GM11168 (cell line): ENCODE data around the gene AKR1E2.
"Not testable (repeated sequence)": the region's sequence is repeated elsewhere in the genome, so short reads cannot be mapped to it uniquely, and the experiment has no call there.

Experiments
- in situ Hi-C: fragments of 300-500 bp; cut with MboI; formaldehyde crosslinking; loops from one replicate; pipeline ENCODE4 v1.12.0; 2022; ENCODE audit warnings: low sequenced_read_pairs; ENCODE audit not compliant: unreplicated experiment

The AKR1E2 gene

GRCh38 chr10:4812046-4812445 is 14.0 kb upstream of the AKR1E2 start:
- in situ Hi-C loops, result no loop called here

DNA sequence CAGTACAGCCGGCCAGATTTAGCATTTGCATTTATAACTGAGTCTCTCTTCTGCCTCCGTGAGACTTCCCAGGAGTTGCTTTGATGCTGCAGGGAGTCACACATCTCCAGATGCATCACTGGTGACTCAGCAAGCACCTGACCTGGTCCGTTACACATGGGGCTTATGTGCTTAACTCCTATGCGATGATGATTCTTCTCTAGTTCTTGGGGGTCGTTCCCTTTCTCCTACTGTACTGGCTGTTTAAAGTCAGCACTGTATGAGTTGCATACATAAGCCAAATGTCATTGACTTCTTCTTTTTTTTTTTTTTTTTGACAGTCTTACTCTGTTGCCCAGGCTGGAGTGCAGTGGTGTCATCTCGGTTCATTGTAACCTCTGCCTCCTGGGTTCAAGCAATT is 13.0 kb upstream of the AKR1E2 start:
- in situ Hi-C loops, result no loop called here

- in situ Hi-C loops, result no loop called here
These were observed 12.5 kb upstream of the AKR1E2 start for GRCh38 chr10:4813496-4813895.

GRCh38 chr10:4815646-4816180 is 10.3 kb upstream of the AKR1E2 start:
- in situ Hi-C loops, result not testable (repeated sequence)

DNA sequence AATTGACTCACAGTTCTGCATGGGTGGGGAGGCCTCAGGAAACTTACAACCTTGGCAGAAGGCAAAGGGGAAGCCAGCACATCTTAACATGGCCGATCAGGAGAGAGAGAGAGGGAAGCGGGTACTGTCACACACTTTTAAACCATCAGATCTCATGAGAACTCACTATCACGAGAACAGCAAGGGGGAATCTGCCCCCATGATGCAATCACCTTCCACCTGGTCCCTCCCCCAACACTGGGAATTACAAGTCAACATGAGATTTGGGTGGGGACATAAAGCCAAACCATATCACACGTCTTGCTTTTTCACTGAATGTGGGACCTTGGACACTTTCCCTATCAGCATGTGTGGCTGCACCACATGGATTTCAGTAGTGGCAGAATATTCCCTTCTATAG is 9.0 kb upstream of the AKR1E2 start:
- in situ Hi-C loops, result no loop called here

GRCh38 chr10:4819067-4819466 is 6.9 kb upstream of the AKR1E2 start:
- in situ Hi-C loops, result no loop called here

- in situ Hi-C loops, result no loop called here
These were observed 6.3 kb upstream of the AKR1E2 start for GRCh38 chr10:4819707-4820106.

GRCh38 chr10:4820804-4821401 is 5.1 kb upstream of the AKR1E2 start:
- in situ Hi-C loops, result no loop called here

DNA sequence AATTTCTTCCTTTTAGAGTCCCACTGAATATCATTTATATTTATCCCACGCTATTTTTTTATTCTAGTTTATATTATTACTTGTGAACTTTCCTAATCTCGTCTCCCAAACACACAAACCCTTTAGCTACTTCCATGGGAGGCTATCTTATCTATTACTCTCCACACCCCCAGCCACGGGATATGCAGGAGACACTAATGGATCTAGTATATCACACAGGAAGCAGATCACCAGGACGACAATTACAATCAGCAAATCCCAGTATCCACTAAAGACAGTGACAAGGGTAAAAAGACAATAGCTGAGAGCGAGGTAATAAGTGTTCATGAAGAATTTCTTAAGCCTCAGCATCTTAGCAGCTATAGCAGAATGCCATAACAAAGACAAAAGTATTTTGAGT is 3.8 kb upstream of the AKR1E2 start:
- in situ Hi-C loops, result no loop called here

DNA sequence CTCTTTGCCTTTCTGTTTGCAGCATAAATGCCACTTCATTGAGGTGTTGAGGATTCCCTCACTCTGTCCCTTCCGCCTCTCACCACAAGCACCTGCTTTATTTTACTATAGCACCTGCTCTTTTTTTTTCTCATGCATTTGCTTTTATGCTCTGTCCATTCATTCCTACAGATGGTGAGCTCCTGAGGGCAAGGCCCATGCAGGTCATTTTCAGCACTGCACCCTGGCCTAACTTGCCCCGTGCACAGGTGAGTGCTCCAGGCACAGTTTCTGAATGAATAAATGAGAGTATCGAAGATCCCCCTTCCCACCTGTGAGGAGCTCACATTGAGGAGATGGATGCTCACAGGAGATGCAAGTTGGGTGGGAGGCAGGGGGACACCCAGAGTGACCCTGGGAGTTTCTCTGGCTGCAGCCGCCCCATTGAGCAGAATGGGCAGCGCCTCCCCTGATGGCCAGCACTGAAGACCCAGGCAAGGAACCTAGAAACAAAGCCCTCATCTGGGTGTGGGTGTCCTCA is 1.2 kb upstream of the AKR1E2 start:
- in situ Hi-C loops, result loop anchor here (25.0 kb wide), 1 partner anchor 562 kb away; no protein-coding TSS in a partner anchor

DNA sequence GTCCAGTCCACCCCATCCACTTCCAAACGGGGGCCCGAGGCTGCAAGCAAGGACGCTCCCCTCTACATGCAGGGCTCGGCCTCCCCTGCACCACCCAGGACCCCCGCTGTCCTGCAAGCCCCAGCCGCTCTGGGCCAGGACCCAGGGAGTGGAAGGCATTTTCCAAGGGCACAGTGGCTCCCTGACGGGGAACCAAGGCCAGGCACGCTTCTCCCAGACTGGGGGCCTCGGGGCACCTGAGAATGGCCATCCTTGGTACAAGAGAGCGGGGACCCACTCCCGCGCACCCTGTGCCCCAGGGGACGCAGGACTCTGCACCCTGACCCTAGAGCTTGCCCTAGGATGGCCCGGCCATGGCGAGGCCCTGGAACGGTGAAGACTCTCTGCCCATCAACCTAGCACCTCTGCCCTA is 545 bp upstream of the AKR1E2 start:
- in situ Hi-C loops, result loop anchor here (25.0 kb wide), 1 partner anchor 562 kb away; no protein-coding TSS in a partner anchor

- in situ Hi-C loops, result loop anchor here (25.0 kb wide), 1 partner anchor 560 kb away; no protein-coding TSS in a partner anchor
These were observed 851 bp downstream of the AKR1E2 start for GRCh38 chr10:4826792-4827324.

DNA sequence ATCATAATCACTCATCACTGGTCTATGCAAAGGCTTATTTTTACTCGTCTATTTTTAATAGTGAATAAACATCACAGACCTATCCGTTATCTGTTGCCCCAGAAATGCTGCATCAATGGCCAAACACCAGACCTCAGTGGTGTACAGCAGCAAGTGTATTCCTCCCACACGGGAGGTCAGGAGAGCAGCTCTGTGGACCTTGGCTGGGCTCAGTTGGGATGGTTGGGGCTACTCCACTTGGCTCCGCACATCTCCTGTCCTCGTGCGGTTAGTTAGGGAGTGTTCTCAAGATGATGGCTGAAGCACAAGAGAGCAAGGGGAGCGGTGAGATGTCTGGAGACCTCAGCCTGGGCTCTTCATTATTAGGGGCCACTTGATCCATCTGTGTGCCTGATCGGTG is 2.0 kb downstream of the AKR1E2 start:
- in situ Hi-C loops, result loop anchor here (25.0 kb wide), 1 partner anchor 559 kb away; no protein-coding TSS in a partner anchor

DNA sequence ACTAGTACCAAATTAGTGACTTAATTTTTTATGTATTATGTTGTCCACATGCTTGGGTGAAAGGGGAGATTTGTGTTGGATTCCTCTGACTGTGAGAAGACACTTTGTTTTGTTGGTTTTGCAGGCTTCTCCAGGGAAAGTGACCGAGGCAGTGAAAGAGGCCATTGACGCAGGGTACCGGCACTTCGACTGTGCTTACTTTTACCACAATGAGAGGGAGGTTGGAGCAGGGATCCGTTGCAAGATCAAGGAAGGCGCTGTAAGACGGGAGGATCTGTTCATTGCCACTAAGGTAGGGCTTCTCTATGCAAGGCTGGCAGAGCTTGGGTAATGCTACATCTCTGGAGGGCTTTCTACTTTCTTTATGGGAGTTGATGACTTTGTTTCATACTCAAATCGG is 4.5 kb downstream of the AKR1E2 start:
- in situ Hi-C loops, result loop anchor here (25.0 kb wide), 1 partner anchor 557 kb away; no protein-coding TSS in a partner anchor

DNA sequence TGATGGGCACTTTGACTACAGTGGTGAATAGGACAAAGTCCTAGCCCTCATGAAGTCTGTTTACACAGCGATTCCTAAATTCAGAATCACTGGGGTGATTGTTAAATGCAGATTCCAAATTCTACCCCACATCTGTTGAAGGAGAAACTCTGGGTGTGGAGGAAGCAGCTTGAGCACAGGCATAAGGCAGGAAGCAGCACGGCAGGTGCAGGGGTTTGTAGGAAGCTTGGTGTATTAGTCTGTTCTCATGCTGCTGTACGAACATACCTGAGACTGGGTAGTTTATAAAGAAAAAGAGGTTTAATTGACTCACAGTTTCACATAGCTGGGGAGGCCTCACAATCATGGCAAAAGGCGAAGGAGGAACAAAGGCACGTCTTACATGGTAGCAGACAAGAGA is 5.1 kb downstream of the AKR1E2 start:
- in situ Hi-C loops, result loop anchor here (25.0 kb wide), 1 partner anchor 556 kb away; no protein-coding TSS in a partner anchor

DNA sequence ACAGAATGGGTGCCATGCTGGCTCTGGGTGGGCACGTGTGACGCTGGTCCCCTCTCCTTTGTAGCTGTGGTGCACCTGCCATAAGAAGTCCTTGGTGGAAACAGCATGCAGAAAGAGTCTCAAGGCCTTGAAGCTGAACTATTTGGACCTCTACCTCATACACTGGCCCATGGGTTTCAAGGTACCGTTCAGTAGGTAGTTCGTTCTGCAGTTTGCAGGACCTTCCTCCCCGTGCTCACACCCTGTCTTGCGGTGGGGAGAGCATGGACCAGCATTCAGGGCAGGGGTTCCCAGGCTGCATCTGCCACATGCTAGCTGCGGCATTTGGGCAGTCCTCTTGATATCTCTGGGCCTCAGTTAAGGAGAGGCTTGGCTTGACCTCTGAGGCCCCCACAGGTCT is 7.3 kb downstream of the AKR1E2 start:
- in situ Hi-C loops, result loop anchor here (25.0 kb wide), 1 partner anchor 554 kb away; no protein-coding TSS in a partner anchor

DNA sequence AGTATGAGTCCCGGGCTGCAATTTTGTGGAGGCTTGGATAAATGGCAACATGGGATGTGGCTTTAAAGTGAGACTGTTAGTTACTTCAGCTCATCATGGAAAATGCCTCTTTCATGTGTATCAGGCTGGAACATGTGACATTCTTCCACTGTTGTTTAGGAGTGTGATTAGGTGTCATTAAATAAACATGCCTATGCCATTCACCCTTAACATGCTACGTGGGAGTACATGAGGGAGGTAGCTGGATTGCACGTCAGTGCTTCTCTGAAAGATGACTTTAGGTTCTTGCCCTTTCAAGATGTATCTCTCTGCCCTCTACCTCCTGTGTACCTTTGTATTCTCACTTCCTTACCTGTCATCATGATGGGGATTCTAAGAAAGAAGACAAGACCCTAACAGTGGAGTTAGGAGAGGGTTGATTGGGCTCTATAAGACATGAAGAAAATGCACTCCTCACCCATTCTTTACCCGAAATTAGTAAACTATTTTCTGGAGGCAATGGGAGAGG is 8.9 kb downstream of the AKR1E2 start:
- in situ Hi-C loops, result loop anchor here (25.0 kb wide), 1 partner anchor 552 kb away; no protein-coding TSS in a partner anchor

DNA sequence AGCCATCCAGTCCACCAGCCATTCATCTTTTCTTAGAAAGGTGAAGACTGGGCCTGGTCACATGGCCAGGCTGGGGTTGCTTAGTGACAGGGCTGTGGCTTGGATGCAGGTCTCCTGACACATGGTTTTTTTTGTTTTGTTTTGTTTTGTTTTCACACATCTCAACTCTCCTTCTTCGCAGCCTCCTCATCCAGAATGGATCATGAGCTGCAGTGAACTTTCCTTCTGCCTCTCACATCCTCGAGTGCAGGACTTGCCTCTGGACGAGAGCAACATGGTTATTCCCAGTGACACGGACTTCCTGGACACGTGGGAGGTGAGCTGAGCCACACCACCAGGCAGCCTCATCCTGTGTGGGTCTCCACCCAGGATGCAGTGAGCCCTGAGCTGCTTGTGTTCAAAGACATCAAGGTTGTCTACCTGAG is 9.5 kb downstream of the AKR1E2 start:
- in situ Hi-C loops, result loop anchor here (25.0 kb wide), 1 partner anchor 552 kb away; no protein-coding TSS in a partner anchor

DNA sequence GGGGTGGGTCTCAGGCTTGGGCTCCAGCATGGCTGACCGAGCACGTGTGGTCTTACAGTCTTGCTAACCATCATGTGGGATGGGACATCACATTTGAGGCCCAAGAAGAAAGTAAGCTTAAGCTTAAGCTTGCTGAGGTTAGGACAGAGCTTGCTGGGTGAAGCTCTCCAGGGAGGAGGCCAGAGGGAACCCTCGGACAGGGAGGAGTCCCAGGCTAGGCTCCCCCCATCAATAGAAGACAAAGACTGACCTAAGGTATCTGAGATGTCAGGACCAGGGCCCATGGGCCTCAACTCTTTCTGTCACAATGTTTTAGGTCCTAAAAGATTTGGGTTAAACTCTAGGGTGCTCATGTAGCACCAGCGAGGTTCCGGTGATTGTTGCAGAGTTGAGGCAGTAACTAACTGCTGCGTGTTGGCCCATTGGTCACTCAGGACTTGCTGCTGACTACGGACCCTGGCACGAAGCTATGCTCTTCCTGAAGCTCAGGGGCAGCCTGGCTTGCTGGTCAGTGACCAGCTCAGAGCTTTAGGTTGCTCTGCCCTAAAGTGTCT is 10.5 kb downstream of the AKR1E2 start:
- in situ Hi-C loops, result loop anchor here (25.0 kb wide), 1 partner anchor 551 kb away; no protein-coding TSS in a partner anchor

DNA sequence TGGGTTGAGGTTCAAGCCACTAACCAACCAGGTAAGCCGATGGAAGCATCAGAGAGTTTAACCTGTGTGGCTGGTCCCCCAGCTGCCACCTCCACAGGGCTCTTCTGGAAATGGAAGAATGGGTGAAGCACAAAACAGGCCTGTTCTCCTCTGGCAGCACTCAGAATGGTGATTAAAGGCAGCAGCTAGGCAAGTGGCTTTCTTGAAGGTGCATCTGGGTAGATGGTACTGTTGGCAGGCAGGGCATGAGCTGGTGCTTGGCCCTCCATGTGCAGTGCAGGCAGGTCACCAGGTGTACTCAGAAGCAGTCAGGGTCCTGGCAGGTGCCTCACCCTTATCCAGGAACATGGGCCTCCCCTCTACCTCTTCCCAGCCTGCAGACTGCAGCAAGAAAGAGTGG is 11.5 kb downstream of the AKR1E2 start:
- in situ Hi-C loops, result loop anchor here (25.0 kb wide), 1 partner anchor 550 kb away; no protein-coding TSS in a partner anchor

DNA sequence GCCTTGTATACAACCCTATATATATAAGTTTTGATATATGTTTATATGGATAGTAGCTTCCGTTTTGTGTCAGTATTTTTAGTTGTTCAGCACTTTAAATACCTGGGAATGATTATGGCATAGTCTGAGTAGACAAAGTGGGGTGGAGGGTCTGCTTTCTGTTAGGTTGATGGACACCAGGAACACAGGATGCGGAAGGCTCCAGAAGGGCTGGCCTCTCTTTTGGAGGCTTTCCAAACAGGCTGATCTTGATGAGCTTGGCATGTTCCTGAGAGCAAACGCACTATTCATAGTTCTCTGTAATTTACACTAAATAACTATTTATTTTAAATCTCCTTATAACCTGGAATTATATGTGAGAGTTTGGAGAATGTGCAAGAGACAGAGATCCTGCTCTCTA is 12.7 kb downstream of the AKR1E2 start:
- in situ Hi-C loops, result loop anchor here (25.0 kb wide), 1 partner anchor 549 kb away; no protein-coding TSS in a partner anchor
